HL-60/S4 (cell line): ENCODE results near the gene DKC1.
"Not testable (repeated sequence)": the region's sequence is repeated elsewhere in the genome, so short reads cannot be mapped to it uniquely, and the experiment has no call there.

Experiments used
- in situ Hi-C: fragments of 300-500 bp; cut with MboI; formaldehyde crosslinking; loops from 2 replicates; pipeline ENCODE4 v1.14.3; 2022; ENCODE audit warnings: low sequenced_read_pairs

DKC1 gene

GRCh38 chrX:154785716-154786115, 23.1 kb downstream of the DKC1 start:
- in situ Hi-C loops, result no loop called here

GRCh38 chrX:154791467-154791866, 28.8 kb downstream of the DKC1 start:
- in situ Hi-C loops, result no loop called here

DNA sequence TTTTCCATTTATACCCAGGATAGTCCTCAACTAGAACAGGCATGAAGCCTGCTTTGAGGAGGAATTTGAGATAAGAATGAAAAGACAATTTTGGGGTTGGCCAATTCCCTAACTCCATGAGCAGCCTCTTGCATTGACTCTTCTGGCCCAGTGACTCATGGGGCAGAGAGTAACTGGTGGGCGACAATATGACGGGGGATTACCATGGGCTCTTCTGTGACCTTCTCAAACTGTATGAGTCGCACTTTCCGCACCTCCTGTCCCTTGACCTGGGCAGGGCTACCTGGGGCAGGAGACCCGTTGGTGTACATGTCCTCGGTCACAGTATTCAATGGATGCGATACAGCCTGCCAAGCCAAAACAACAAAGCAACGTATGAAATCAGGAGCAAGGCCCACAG, 29.3 kb downstream of the DKC1 start:
- in situ Hi-C loops, result no loop called here

- in situ Hi-C loops, result no loop called here
These were observed 30.6 kb downstream of the DKC1 start for GRCh38 chrX:154793084-154793795.

- in situ Hi-C loops, result no loop called here
These were observed 32.4 kb downstream of the DKC1 start for GRCh38 chrX:154795016-154795415.

- in situ Hi-C loops, result no loop called here
These were observed 34.3 kb downstream of the DKC1 start for GRCh38 chrX:154797006-154797405.

GRCh38 chrX:154799556-154800348, 37.1 kb downstream of the DKC1 start:
- in situ Hi-C loops, result no loop called here

DNA sequence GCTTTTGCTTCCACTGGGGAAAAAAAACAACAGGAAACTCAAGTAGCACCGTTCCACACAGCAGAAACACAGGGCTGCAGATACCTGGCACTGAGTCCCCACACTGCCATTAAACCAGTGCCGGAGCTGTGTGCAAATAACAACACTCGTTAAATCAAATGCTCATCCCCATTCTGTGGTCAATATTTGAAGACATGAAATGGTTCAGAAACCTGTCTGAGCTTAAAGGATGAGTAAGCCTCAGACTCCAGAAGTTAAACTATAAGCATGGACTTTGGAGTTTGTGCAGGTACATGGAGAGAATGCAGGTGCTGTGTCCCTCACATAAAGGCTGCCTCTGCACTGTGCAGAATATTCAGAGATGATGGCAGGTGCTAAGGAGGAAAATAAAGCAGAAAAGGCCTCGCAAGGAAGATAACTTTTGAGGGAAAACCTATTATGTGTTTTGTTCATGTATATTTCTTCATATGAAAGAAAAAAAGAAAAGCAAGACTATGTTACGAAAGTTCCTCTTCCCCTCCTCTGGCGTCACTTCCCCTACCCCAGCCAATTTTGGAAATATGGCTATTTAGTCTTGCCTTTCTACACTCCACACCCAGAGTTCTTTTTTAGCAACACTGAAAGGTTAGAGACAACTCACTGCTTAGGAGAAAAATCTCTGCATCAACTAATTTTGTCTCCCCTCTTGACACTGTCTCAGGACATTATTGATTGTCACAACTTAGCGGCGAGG, 38.0 kb downstream of the DKC1 start:
- in situ Hi-C loops, result no loop called here

GRCh38 chrX:154802947-154803346, 40.3 kb downstream of the DKC1 start:
- in situ Hi-C loops, result no loop called here

DNA sequence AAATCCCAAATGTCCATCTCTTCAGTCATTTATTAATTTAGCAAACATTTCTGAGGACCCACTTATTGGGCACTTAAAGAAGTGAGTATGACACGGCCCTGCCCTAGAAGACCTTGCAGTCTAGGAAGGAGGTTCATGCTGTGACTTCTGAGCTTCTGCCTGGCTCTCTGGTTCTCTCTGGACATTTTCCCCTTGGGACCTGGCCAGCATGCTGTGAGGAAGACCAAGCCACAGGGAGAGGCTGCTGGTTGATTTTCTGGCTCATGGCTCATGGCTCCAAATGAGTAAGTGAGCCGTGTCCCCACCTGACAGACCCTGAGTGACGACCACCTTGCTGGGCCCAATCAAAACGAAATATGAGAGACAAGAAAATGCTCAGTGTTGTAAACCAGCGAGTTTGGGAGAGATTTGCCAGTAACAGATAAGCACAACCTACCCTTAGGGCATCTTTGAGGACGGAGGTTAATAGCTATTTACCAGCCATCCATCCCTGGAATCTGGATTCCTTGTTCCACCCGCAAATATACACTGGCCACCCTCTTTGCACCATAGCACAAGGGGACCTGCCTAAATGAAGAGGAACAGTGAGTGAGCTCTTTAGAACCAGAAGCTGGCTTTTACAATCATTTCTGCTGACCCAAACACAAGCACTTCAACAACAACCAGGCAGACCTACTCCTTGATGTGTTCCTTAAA, 41.7 kb downstream of the DKC1 start:
- in situ Hi-C loops, result no loop called here

- in situ Hi-C loops, result no loop called here
These were observed 42.5 kb downstream of the DKC1 start, which contains the start of gene MPP1 for GRCh38 chrX:154804957-154805695. Gene MPP1, minus strand, starts transcription at chrX:154805485. Its CDS starts 112 bp downstream, at chrX:154805373.

GRCh38 chrX:154805696-154806091, 43.0 kb downstream of the DKC1 start:
- in situ Hi-C loops, result no loop called here

- in situ Hi-C loops, result no loop called here
These were observed 44.3 kb downstream of the DKC1 start for GRCh38 chrX:154806837-154807501.

GRCh38 chrX:154809939-154810665, 47.4 kb downstream of the DKC1 start:
- in situ Hi-C loops, result no loop called here

DNA sequence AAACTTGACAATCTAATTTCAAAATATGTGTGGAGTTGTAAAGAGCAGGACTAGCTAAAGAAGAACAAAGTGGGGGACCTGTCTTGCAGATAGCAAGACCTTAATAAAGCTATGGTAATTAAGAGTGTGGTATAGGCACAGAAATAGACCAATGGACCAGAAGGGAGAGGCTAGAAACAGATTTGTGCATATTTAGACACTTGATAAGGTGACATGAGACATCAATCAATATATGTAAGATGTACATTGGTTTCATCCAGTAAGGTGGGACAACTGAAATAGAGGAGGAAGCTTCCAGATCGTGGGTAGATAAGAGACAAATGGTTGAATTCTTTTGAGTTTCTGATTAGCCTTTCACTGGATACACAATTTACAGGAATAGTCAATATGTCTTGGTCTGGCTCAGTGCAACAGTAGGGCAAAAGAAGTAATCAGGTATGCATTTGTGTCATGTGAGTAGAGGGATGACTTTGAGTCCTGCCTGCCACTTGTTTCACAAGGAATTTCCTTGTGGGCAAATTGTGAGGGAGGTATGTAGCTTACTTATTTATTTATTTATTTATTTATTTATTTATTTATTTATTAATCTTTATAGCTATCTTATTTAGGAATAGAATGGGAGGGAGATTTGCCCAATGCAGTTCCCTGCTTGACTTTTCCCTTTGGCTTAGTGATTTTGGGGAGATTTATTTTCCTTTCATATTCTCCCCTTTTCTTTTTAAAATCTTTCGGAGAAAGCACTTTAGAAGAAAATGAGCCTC, 49.9 kb downstream of the DKC1 start:
- in situ Hi-C loops, result no loop called here

GRCh38 chrX:154813801-154814200, 51.1 kb downstream of the DKC1 start:
- in situ Hi-C loops, result no loop called here

- in situ Hi-C loops, result no loop called here
These were observed 52.7 kb downstream of the DKC1 start for GRCh38 chrX:154815274-154815818.

DNA sequence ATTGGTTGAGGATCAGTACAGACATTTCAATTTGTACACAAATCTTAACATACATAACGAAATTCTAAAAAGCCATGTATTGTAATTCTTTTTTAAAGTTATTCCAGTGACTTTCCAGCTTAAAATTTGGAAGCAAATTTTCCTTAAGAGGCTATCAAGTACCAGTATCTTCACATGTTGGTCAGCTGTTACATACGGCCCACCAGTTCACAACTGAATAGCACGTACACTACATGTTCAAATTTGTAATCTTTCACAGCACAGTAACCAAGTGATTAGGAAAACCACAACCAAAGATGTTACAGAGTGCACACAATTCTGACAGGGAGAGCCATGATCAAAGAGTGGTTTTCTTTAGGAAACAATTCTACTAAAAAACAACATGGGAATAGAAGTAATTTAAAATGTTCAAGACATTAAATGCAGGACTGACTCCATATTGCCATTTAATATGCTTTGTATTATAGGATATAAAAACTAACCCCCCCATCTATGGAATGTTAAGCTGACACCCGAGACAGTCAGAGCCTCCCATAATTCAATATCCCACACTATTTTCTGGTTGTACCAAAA, 53.7 kb downstream of the DKC1 start:
- in situ Hi-C loops, result not testable (repeated sequence)
